BJ (cell line): ENCODE data around the gene DEFB114. TPM values are rescaled to one million over a fixed set of nuclear protein-coding genes. Genes with fewer than 3 reads are reported as not detected.

Experiments used
- CTCF ChIA-PET: fragments of 350-600 bp; formaldehyde crosslinking; extraction: SDS; loops from one replicate; lab custom pipeline; 2021; ENCODE audit warnings: antibody characterized with exemption, inconsistent platforms; lab: Yijun Ruan, JAX
- POLR2A ChIA-PET: fragments of 300-600 bp; sonication (Branson Sonifier 250); formaldehyde crosslinking; extraction: SDS; loops from one replicate; lab custom pipeline; 2021; ENCODE audit warnings: antibody characterized with exemption; lab: Charles Lee
- DNase-seq: peaks from one replicate; pipeline ENCODE4 v3.0.0-alpha.2; 2011; ENCODE audit warnings: low read depth
- H3K27me3 ChIP-seq: 2 replicates; pipeline ENCODE4 v1.6.0; 2011; ENCODE audit warnings: low read length; ENCODE audit not compliant: control insufficient read depth, insufficient read depth
- H3K36me3 ChIP-seq: 2 replicates; pipeline ENCODE4 v1.5.1; 2011; ENCODE audit warnings: low read length; ENCODE audit not compliant: control insufficient read depth, insufficient read depth
- H3K4me3 ChIP-seq: 2 replicates; pipeline ENCODE4 v1.5.1; 2011; ENCODE audit warnings: low read depth, mild to moderate bottlenecking, control low read depth, low read length
- polyA plus RNA-seq: library from polyadenylated mRNA; depleted of rRNA; stranded (reverse); fragments of >200 nt; gene quantifications from 2 replicates; pipeline ENCODE4 v1.2.3, GENCODE V29; 2011; rRNA removed
- TF ChIP-seq, protein P1 (sequence below): IDR thresholded peaks from 2 replicates; pipeline ENCODE4 v1.5.1; 2011; ENCODE audit warnings: low read depth, mild to moderate bottlenecking, control low read depth, inconsistent platforms, low read length, moderate library complexity; ENCODE audit not compliant: insufficient read depth

The DEFB114 gene
- polyA plus RNA-seq, 1 experiment = not detected

DNA sequence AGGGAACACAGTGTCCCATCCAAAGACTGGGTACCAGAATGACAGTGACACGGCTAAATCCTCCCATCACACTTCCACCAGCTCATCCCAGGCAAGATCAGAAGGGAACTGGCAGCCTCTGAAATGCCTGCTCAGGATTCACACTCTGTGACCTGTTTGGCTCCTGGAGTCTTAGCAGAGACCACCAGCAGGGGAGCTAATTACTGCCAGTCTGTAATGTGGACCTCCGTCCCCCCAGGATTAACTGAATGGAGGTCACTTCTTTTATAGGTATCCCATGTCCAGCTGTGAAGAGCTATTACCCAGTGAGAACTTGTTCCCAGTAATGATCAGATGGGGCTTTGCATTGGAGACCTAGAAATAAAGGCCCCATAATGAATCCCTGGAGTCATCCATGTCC lies 45.2 kb downstream of the DEFB114 start:
- DNase-seq = no peak
- CTCF ChIA-PET = interaction anchor here (0.6 kb wide), 1 partner anchor 419 kb away, joined by 5 read pairs; no protein-coding TSS in a partner anchor

DNA sequence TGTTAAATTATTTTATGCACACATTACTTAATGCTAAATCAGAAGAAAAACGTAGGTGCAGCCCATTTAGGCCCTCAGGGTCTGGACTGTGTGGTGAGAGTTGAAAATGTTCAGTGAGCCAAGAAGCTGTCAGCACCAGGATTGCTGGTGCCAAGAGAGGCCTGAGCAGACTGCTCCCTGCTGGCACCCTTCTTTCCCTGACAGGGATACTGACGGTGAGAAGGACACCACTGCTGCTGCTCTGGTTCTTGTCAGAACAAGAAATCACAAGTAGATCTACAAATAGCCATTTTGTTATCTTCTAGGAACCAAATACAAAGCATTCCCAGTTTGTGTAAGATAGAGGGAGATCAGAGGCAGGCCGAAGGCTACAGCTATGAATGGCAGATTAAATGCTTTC lies 48.9 kb downstream of the DEFB114 start:
- Histone ChIP-seq H3K4me3 (no peak overlapping the region), H3K27me3 (no peaks in the 10 kb centered on the region), H3K36me3 (no peaks in the 10 kb centered on the region)
- CTCF ChIA-PET = no interaction called here
- POLR2A ChIA-PET = no interaction called here
- no peak for DNase-seq
- TF ChIP-seq, protein P1, sequence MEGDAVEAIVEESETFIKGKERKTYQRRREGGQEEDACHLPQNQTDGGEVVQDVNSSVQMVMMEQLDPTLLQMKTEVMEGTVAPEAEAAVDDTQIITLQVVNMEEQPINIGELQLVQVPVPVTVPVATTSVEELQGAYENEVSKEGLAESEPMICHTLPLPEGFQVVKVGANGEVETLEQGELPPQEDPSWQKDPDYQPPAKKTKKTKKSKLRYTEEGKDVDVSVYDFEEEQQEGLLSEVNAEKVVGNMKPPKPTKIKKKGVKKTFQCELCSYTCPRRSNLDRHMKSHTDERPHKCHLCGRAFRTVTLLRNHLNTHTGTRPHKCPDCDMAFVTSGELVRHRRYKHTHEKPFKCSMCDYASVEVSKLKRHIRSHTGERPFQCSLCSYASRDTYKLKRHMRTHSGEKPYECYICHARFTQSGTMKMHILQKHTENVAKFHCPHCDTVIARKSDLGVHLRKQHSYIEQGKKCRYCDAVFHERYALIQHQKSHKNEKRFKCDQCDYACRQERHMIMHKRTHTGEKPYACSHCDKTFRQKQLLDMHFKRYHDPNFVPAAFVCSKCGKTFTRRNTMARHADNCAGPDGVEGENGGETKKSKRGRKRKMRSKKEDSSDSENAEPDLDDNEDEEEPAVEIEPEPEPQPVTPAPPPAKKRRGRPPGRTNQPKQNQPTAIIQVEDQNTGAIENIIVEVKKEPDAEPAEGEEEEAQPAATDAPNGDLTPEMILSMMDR = no peak

More for the DNA sequence above, 45.2 kb downstream of the DEFB114 start:
- no peak overlapping the region for H3K4me3 ChIP-seq
- TF ChIP-seq, protein P1 = no peak
- H3K27me3 ChIP-seq = no peaks in the 10 kb centered on the region
- POLR2A ChIA-PET = no interaction called here
- no peaks in the 10 kb centered on the region for H3K36me3 ChIP-seq

DNA sequence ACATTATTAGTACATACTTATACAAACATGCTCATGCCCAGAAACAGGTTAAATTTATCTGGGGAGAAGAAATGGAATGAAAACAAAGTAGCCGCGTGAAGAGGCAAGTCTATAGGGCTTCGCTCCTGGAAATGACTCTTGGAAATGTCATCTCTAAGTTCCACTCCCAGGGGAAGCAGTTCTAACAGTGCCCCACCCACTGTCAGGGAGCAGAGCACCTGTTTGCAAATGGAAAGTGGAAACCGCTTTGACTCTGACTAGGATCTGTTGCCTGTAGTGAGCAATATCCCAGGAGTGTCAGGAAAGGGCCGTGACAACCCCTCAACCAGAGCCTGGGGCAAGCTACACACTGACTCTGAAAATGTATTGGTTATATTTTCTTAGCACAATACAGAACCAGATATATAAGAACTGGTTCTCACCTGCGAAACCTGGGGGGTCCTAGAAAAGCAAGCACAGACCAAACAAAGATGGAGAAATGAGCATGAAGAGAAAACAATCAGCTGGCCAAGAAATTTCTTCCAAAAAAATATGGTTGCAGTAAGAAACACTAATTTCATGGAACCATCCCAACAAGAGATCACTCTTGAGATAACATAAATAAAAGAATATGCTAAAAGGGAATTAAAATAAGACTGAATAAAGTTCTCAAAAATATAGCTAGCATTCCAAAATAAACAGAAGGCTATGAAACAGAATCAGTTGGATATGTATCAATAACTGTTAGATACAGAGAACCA lies 50.2 kb downstream of the DEFB114 start:
- no peak for DNase-seq
- Histone ChIP-seq H3K4me3 (no peak overlapping the region), H3K36me3 (no peaks in the 10 kb centered on the region), H3K27me3 (no peaks in the 10 kb centered on the region)
- TF ChIP-seq, protein P1 = no peak
- ChIA-PET POLR2A (no interaction called here), CTCF (no interaction called here)

DNA sequence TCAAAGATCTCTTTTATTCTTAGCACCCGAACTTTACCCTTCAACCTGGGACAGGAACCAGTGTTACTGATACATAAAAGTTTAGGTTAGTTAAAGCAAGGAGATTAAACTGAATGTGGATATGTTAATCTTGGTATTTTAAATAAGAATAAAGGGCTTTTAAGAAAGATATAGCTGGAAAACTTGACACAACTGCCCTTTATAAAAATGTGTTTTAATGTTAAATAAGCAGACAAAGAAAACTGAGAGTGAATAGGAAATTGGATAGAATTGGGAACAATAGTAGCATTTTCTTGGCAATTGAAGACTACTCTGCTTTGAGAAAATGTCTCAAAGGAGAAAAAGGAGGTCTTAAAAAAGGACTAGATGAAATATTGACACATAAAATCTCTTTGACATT lies 51.8 kb downstream of the DEFB114 start:
- Histone ChIP-seq H3K4me3 (no peak overlapping the region), H3K27me3 (no peaks in the 10 kb centered on the region), H3K36me3 (no peaks in the 10 kb centered on the region)
- no peak for DNase-seq
- TF ChIP-seq, protein P1 = no peak
- ChIA-PET POLR2A (no interaction called here), CTCF (no interaction called here)

DNA sequence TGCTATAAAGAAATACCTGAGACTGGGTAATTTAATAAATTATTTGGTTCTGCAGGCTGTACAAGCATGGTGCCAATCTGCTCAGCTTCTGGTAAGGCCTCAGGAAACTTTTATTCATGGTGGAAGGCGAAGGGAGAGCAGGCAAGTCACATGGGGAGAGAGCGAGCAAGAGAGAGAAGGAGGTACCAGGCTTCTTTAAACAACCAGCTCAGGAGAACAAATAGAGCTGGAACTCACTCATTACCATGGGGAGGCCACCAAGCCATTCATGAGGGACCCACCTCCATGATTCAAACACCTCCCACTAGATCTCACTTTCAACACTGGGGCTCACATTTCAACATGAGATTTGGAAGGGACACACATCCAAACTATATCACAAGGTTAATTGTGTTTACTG lies 52.7 kb downstream of the DEFB114 start:
- POLR2A ChIA-PET = no interaction called here
- CTCF ChIA-PET = no interaction called here
- TF ChIP-seq, protein P1 = no peak
- no peaks in the 10 kb centered on the region for H3K36me3 ChIP-seq
- H3K27me3 ChIP-seq = no peaks in the 10 kb centered on the region
- DNase-seq = no peak
- no peak overlapping the region for H3K4me3 ChIP-seq

Other genes with a start within 250 kb of the DEFB114 start
- not detected in 2 replicates for gene CRISP3, start 219.8 kb downstream of the DEFB114 start, polyA plus RNA-seq
- not detected in 2 replicates for gene PGK2, start 176.9 kb downstream of the DEFB114 start, polyA plus RNA-seq
- gene CRISP1, start 97.6 kb downstream of the DEFB114 start, polyA plus RNA-seq = not detected in 2 replicates
- not detected in 2 replicates for gene DEFB113, start 5.5 kb upstream of the DEFB114 start, polyA plus RNA-seq
- not detected in 2 replicates for gene DEFB110, start 57.8 kb upstream of the DEFB114 start, polyA plus RNA-seq
- not detected in 2 replicates for gene DEFB112, start 85.8 kb upstream of the DEFB114 start, polyA plus RNA-seq